CD4-positive, alpha-beta T cell treated with Interleukin-15 for 1 hour (primary cell): ENCODE measurements around the gene COX10.

Source experiments
- DNase-seq: peaks from one replicate; pipeline ENCODE4 v3.0.0-alpha.2; 2020

The COX10 gene

DNA sequence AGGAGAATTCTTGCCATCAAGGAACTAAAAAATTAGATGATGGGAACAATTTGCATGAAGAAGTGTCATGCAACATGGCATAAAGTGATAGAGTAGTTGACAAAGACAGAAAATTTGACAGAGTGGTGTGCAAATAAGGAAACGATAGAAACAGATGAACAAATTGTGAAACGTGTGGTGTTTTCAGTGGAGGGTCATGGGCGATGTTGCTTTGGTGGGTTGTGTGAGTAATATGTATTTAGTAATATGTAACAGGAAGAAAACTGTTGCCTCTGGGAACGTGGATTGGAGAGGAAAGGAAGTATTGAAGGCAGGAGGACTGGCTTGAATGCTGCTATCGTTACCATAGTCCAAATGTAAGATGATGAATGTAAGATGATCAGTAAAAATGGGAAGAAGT is 3.6 kb downstream of the COX10 start:
- no peak for DNase-seq

DNA sequence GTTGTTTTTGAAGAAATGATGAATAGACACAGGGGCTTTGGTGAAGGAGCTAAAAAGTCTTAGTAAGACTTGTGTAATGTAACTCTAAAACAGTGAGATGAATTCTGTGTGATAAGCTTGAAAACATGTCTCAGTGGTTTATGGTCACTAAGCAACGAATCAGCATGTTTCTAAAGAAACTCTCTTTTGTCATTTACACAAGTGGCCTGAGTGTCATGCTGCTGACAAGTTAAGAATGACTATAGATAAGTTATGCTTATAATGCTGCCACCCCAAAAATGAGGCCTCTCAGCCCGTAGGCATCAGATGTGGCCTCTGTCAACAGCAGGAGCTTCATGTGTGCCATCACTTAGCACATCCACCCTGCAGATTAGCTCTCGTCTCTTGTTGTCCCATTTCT is 8.7 kb downstream of the COX10 start:
- DNase-seq: no peak

DNA sequence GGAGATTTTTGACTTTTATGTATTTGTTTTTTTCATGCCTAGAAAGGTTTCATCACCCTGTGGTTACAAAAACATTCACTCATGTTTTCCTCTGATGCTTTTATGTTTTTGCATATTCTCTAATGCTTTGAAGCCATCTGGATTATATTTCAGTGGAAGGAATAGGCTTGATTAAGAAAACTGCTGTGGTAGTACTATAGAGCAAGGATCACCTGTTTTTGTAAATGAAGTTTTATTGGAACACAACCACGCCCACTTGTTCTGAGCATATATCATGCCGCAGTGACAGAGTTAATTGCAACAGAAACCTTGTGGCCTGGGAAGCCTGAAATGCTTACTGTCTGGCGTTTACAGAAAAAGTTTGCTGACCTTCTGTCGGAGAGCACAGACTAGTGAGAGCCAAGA is 11.5 kb downstream of the COX10 start:
- no peak for DNase-seq

DNA sequence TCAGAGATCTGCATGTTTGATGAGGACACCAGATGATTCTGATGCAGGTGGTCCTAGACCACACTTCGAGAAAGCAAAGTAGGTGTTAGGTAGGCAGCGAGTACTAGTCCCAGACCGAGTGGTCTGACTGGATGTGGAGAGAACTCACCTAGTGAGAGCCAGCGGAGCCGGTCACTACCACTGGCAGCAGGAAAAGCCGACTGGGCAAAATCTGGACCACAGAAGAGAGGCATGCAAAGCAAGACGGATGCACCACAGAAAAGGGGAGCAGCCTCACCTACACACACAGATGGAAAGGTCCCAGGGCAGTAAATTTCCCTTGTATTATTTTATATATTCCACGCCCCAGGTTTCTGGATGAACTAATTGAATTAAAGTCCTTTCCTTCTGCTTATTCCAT is 13.5 kb downstream of the COX10 start:
- no peak for DNase-seq

DNA sequence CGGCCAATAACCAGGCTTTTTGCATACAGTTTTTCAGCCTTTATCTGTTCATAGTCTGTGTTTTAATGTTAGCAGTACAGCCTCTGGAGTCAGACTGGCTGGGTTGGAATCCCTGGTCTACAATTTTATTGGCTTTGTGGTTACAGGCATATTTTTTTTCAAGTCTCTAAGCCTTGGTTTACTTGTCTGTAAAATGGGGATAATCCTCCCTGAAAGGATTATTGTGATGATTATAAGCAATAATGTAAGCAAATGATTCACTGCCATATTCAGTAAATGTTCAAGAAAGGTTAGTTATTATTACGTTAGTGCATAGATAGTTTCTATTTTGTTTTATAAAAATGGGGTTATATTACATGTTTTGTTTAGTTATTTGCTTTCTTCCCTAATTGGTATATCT is 15.7 kb downstream of the COX10 start:
- no peak for DNase-seq

DNA sequence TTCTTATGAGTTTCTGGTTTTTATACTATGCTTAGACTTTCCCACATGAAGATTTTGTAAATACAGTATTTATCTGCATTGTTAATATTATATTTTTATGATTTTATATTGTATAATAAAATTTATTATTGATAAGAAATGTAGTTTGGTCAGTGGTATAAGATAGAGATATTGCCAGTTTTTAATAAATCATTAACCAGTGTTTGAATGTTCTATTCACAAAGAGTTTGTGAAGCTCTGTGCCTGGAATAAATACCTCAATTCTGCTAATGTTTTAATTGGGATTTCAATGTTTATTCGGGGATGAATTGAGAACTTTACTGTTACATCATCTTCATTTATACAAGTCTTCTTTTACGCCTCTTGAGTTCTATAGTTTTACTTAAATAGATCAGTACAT is 16.9 kb downstream of the COX10 start:
- no peak for DNase-seq

DNA sequence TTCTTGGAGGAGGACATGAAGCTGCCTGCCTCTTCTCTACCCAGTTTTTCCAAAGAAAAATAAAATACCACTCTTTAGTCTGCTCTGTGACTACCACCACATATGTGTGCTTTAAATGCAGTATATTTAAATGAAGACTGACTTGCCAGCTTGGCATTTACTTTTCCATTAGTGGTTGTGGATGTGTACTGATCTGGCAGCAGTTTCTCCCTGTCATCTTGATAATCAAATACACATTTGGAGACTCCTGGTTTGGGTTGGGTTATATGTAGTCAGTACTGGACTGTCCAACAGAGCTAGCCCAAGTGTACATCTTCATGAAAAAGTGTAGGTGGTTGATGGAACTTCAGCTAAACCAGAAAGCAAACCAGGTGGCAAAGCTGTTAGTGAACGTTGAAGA is 19.9 kb downstream of the COX10 start:
- no peak for DNase-seq

DNA sequence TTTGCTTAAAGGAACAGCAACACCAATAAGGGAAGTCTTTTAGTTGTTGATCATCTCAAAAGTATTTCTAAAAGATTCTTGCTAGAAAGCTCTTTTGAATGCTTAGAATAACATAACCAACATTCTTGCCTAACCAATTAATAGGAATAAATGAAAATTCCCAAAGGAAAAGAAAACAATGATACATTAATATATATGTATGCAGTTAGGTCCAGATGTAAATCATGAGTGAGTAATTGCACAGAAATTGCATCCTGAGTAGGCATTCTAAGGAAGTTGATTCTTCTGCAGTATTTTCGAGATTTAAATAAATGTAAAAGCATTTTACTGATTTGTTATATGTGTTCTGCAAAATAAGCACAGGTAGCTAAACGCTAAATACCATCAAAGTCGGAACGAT is 22.1 kb downstream of the COX10 start:
- no peak for DNase-seq

DNA sequence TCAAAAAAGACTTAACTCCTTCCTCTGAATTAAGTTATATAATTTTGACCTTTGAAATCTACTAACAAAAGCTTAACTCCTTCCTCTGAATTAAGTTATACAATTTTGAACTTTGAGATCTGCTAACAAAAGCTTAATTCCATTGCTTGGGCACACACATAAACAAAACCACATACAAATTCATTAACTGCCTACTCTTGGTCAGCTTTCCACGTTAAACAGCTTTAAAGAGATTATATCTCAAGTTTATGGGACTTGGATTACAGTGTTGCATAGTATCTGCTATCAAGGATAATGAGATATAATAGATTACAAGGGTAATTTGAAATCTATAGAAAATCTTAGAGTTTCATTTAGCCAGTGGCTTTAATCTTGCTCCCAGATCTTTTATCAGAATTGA is 23.5 kb downstream of the COX10 start:
- DNase-seq: no peak

DNA sequence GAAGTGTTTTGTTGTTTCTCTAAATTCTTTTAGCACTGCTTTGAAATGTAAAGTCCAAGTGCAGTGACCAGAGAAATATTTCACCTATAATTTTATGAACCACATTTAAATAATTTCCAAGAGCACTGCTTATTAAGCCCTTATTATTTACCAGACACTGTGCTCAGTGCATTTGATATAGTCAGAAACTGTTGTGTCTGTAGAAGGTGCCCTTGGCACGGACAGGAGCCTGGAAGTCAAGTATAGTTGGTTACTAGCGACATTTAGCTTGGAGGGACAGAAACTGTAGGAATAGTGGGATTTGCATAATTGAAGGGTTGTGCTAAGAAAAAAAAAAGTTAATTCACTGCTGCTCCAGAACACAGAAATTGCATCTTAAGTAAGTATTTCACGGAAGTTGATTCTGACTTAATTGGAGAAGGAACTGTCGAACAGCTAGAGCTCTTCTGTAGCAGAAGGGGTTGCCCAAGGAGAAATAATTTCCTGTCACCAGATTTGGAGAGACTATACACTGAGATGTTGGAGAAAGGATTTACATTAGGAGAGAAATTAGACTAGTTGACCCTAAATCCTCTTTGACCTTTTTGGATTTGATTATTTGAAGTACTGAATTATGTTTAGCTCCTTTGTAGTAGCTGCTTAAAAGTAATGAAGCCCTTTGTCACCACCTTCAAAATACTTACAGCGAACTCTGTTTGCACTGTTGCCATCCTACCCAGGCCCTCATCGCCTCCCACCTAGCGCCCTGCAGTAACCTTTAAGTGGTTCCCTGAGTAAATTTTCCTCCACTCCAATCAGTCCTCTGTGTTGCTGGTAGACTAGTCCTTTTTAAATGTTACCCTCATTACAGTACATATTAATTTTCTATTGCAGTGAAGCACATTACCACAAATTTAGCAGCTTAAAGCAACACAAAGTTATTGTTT is 25.6 kb downstream of the COX10 start:
- DNase-seq: no peak

DNA sequence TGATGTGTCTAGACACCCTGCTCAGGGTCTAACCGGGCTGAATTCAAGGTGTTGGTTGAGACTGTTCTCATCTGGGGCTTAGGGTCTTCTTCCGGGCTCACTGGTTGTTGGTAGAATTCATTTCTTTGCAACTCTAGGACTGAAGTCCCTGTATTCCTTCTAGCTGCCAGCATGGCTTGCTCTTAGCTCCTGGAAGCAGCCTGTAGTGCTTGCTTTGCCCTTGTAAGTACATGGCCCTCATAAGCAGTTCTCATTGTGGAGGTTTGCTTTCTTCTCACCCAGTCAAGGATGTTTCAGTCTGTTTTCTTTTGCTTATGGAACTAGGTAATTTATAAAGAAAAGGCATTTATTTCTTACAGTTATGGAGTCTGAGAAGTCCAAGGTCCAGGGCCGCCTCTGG is 26.3 kb downstream of the COX10 start:
- no peak for DNase-seq

DNA sequence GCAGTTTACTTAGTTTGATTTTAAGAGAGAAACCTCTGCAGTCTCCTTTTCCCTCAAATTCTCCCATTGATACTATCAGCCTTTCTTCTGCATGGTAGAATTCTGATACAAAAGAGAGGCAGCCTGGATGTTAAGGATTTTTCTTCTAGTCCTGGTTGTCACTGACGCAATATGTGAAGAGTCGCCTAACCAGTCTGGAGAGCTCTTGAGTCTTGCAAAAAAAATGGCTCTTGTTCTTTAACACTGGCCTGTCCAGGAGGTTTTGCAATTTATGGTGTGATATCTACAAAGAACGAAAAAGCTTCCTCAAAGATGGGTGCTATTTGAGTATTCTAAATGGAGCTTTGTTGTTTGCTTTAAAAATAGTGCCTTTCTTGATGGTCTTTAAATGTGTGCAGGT is 28.9 kb downstream of the COX10 start:
- no peak for DNase-seq

DNA sequence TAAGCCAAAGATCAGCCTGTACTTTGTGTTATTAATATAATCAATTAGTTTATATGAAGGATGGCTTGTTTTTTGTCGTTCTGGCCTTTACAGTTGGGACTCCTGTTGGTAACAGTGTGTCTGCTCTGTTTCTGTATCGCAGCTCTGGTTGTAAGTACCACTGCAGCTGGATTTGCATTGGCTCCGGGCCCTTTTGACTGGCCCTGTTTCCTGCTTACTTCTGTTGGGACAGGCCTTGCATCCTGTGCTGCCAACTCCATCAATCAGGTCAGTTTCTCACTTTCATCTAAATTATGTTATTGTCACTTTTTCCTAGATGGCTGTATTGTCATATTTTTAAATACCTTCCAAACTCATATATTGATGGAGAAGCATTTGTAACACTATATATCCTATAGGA is 32.7 kb downstream of the COX10 start:
- DNase-seq: no peak

DNA sequence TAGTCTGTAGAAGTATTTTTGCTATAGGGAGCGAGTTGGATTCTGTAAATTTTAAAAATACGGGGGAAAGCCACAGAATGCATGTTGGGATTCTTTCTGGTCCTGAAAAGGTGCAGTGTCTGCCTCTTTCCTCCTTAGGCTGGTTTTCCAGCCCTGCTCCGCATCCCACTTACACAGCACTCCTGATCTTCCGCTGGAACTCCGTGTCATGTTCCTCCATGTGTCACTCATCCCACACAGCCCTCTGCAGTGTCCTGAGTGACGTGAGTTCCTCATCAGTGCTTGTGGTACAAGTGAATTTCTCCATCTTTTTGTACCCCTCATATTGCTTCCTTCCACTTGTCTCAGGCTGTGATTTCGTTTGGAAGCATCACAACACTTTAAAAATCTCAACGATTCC is 34.5 kb downstream of the COX10 start:
- no peak for DNase-seq

DNA sequence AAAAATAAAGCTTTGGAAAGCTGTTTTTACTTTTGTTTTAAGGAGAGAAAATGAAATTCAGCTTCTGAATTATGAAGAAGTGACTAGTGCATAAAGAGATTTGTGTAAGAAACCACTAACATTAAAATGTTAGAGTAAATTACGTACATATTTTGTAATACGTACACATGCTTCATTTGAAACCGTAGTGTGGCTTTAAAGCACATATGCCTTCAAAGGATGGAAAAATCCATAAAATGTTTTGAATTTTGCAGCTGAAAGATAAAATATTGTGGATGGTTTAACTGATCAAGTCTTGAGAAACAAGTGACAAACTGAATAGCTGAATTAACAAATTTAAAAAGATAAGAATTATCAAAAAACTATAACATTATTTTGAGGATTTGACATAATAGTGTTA is 35.4 kb downstream of the COX10 start:
- DNase-seq: no peak

DNA sequence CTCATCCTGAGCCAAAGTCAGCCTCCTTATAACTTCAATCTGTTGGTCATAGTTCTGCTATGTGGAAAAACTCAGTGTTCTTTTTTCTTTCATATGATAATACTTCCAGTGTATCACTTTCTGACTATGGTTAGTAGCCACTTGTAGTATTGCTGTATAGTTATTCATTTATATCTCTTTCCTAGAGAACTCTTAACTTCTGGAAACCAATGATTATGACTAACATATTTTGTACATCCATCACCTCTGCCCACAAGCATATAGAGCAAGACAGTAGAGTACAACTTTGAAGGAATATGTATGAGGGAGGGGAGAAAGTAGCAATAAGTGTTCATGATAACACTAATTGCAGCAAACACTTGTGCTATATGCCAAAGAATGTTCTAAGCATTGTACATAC is 38.6 kb downstream of the COX10 start:
- DNase-seq: no peak

DNA sequence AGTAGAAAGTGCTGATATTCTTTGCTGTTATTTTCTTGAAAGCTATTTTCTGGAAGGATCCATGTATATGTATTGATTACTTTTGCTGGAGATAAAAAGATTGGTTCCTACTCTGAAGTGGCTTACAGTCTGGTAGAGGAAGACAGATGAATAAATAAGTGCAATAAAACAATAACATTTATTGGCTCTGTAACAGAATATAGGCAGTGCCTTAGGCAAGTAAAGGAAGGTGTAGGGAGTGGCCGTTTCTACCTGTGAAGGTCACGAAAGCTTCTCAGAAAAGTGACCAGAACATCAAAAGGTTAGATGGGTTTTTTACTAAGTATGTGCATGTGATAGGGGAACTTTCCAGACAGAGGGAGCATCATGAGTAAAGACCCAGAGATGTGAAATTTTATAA is 43.1 kb downstream of the COX10 start:
- no peak for DNase-seq

DNA sequence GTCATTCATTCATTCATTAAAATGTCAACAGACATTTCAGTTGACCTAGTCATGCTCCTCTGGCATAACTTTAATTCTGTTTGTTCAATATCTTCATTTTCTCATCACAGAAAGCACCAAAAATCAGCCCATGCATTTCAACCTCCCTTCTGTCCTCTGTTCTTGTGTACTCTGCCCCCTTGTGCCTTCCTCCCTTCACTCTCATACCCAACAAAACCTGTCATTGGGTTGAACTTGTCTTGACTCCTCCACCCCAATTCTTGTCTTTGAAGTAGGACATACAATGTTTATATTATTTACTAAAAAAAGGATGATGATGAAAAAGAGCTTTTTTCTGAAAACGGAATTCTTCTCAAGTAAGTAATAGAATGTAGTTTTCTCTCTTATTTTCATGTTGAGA is 43.8 kb downstream of the COX10 start:
- no peak for DNase-seq

DNA sequence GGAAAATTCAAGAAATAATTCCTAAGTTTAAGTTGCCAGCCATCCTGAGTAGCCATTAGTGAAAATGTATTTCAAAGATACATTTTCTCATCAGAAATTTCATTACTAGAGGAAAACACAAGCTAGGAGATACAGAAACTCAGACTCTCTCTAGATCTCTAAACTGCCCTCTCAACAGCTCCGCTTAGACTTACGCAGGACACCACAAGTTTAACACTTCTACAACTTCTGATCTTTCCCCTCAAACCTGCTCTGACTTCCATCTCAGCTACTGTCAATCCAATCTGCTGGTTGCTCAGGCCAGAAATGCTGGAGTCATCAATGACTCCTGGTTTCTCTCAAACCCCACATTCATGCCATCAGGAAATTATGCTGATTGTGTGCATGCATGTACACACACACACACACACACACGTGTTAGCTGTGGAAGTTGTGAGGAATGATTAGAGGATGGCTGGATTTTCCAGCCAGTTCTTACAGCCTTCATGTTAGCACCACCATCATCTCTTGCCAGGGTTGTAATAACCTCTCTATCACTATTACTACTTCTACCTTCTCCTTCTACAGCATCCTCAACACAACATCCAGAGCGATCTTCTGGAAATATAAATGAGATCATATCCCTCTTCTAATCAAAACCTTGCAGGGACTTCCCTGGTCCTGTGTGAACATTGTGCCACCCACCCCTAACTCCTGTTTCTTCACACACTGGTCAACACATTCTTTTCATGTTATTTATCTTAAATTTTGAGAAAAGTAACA is 47.1 kb downstream of the COX10 start:
- no peak for DNase-seq

DNA sequence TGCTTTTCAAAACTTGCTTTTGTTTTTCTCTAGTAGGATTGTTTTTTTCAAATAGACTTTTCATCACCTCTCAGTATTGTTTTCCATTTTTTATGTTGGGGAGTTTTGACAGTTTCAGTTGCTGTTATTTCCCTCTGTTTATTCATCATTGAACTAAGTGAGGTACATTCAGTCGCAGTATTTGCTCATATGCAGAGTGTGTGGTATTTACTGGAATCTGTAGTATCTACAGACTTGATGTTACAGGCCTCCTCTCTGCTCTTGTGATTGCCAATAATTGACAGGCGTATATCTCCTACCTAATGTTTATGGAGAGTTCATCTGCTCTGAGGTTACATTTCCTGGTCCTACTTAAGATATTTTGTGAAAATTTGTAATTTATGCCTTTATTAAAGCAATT is 49.6 kb downstream of the COX10 start:
- DNase-seq: no peak

DNA sequence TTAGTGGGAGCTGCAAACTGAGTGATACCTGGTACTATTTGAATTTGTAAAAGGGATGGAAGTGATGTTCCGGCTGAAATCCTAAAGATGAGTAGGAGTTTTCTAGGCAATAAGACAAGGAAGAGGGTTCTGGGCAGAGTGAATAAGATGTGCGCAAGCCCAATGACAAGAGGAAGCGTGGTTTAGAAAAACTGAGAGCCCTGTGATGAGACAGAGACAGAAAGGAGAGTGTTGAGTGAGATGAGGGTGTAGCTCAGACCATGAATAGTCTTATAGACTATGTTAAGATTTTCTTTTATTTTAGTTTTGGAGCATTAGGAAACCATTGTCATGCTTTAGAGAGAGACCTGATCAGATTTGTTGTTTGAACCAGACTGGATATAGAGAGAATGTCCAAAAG is 50.2 kb downstream of the COX10 start:
- no peak for DNase-seq

DNA sequence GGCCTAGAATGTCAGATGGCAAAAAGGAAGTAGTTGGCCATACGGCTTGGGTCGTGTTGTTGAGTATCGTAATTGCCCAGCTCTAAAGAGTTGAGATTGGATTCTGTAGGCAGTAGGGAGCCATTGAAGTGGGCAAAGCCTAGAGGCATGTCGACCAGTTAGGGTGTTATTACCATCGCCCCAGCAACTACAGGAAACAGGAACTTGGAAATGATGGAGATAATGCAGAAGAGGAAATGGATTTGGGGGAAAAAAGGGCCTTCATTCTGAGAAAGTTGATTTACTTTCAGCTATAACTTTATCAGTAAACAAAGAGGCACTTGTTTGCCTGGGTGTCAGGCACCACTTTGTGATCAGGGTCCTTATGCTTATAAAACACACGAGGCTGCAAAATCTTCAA is 52.6 kb downstream of the COX10 start:
- DNase-seq: no peak

DNA sequence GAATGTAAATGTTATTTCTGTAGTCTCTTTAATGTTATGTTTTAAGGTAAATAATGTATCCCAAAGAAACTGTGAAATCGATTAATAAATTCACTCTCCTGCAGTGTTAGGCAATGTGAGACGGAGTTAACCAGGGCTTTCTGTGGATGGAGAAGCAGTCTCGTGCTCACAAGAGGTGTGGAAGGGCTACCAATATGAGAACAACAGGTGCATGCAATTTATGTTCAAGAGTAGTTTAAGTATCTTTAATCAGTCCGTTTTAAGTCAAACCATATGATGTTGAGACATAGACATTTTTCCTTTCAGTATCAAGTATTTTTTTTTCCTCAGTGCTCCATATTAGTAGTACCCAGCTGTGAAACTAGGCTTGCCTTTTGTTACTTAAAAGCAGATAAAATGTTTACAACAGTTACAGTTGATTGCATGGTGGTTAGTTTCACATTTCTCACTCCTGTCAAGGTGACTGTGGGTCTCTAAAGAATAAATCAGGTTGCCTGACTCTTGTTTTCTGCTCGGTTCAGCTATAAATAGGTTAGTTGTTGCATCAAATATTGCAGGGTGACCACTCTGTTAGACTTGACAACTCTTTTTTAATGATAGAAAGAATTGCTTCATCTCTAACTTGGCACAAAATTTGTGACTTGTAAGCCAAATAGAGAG is 54.4 kb downstream of the COX10 start:
- DNase-seq: no peak

DNA sequence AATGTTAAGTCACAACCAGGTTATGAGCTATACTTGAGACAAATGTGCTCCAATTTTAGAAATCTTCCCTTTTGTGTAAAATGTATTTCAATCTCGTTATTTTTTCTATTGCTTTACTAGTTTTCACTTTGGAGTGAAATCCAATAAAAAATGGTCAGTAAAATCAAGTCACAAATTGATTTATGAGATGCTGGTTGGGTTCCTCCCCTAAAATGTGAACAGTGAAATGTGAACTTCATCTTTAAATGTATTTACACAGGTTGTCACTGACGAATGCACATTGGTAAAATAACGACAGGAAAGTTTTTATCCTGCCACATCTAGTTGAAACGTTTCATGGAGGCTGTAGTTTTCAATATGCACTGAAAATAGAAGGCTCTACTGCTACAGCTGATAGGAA is 55.5 kb downstream of the COX10 start:
- DNase-seq: no peak
